HG02884 (cell line): ENCODE results near the gene ZGPAT.

ENCODE experiments used
- ATAC-seq: cut with Tn5 transposase; IDR thresholded peaks from one replicate; pipeline ENCODE4 v1.9.1; 2021; ENCODE audit warnings: mild to moderate bottlenecking, moderate library complexity; ENCODE audit not compliant: unreplicated experiment

Gene ZGPAT

DNA sequence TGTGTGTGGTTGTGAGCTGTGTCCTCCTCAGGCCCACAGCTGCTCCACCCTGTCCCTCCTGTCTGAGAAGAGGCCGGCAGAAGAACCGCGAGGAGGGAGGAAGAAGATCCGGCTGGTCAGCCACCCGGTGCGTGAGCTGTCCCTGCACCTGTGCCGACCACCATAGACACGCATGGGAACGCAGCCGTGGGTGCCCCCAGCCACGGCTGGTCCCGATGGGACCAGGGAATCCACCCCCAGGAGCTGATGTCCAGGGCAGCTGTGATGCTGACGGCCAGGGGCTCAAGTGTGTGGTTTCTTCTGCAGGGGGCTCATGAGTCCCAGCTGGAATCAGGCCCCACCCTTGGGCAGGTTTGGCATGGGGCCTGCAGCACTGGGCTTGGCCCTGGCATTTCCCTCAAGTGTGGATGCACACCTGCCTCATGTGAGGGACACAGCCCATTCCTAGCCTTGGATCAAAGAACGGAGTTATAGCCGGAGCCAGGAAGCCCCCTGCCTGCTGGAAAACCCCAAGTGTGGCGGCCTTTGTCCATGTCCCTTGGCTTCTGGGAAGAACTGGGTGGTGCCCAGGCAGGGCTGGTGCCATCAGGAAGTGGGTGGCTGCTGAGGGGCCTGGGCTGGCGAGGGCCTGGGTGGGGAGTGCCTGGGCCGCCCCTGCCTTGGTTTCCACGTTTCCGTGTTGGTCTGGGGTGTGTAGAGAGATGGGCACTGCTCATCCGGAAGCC, 16.0 kb upstream of the ZGPAT start:
- ATAC-seq = no peak

DNA sequence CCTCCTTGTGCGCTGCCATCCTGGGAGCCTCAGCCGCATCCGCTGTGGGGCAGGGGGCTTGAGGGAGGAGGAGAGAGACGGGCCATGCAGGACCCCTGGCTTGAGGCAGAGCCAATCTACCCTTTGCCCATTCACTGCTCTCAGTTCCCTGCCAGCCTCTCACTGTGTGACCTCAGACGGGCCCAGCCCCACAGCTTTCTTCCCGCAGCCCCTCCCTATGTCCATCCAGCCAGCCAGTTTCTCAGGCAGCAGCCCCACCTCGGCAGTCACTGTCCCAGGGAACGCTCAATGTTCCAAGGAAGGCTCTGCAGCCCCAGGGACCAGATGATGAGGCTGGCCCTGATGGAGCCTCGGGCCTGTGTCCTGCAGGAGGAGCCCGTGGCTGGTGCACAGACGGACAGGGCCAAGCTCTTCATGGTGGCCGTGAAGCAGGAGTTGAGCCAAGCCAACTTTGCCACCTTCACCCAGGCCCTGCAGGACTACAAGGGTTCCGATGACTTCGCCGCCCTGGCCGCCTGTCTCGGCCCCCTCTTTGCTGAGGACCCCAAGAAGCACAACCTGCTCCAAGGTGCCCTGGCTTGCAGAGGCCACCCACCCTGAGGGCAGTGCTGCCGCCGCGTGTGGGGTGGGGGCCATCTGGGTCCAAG, 15.3 kb upstream of the ZGPAT start:
- no peak for ATAC-seq

GRCh38 chr20:63693083-63693732, 14.6 kb upstream of the ZGPAT start:
- ATAC-seq = no peak

DNA sequence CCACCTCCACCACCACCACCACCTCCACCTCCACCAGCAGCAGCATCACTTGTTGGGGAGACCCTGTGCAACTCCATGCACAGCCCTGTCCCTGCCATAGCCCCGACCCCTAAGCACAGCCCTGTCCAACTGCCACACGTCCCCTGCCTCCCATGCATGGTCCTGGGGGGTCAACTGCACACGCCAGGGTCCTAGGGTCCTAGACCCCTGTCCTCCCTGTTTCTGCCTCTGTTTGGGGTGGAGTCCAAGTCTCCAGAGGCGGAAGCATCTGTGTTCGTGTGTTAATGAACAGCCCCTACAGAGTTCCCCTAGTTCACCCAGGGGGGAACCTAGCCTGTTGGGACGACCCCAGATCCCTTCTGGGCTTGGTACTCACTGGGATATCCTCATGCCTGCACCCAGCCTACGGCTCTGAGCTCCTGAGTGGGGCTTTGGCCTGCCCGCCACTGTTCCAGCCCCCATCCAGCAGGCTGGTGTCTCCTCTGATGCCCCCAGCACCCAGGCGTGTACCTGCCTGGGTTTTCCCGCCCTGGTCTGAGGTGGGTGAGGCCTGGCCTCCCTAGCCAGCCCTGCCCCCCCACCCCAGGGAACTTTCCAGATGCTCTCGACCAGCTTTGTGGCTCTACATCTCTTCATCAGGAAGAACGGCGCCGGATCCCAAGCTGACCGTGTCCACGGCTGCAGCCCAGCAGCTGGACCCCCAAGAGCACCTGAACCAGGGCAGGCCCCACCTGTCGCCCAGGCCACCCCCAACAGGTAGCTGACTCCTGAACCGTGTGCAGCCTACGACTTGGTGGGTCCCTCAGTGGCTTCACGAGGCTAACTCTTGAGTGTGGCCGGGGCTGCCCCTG, 13.9 kb upstream of the ZGPAT start:
- ATAC-seq = no peak

DNA sequence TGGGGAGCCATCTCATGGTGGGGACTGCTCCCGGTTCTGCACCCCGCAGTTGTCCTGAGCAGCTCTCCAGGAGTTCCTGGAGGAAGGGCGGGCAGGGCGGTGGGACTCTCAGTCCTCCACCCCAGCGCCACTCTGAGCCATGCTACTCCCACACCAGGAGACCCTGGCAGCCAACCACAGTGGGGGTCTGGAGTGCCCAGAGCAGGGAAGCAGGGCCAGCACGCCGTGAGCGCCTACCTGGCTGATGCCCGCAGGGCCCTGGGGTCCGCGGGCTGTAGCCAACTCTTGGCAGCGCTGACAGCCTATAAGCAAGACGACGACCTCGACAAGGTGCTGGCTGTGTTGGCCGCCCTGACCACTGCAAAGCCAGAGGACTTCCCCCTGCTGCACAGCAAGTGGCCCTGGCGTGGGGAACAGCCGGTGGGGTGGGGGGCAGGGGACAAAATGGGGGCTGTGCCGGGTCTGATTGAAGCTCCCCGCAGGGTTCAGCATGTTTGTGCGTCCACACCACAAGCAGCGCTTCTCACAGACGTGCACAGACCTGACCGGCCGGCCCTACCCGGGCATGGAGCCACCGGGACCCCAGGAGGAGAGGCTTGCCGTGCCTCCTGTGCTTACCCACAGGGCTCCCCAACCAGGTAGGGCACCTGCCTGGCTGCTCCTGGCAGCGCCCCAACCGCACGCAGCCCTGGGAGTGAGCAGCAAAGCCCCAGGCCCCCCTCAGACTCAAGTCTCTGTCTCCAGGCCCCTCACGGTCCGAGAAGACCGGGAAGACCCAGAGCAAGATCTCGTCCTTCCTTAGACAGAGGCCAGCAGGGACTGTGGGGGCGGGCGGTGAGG, 13.0 kb upstream of the ZGPAT start:
- ATAC-seq = no peak

DNA sequence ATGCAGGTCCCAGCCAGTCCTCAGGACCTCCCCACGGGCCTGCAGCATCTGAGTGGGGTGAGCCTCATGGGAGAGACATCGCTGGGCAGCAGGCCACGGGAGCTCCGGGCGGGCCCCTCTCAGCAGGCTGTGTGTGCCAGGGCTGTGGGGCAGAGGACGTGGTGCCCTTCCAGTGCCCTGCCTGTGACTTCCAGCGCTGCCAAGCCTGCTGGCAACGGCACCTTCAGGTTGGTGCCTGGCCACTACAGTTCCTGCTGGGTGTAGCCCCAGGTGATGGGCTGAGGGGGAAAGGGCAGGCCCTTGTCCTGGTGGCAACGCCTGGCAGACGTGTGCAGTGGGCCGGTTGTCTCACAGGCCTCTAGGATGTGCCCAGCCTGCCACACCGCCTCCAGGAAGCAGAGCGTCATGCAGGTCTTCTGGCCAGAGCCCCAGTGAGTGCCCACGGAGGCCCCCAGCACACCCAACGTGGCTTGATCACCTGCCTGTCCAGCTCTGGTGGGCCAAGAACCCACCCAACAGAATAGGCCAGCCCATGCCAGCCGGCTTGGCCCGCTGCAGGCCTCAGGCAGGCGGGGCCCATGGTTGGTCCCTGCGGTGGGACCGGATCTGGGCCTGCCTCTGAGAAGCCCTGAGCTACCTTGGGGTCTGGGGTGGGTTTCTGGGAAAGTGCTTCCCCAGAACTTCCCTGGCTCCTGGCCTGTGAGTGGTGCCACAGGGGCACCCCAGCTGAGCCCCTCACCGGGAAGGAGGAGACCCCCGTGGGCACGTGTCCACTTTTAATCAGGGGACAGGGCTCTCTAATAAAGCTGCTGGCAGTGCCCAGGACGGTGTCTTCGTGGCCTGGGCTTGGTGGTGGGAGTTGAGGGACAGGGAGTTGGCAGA, 12.2 kb upstream of the ZGPAT start:
- ATAC-seq = no peak

DNA sequence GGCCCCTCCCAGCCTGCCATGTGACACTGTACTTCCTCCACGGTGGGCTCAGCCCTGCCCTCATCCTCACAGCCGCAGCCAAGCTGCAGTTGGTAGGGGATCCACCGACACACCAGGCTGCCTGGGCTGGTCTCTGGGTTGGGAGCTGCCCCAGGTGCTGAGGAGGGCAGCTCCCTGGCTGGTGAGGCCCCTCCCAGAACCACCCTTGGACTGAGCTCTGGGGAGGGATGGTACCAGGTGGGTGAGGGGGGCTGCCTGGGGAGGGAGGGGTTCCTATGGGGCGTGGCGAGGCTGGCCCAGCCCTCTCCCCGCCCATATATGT, 11.6 kb upstream of the ZGPAT start:
- ATAC-seq = no peak

DNA sequence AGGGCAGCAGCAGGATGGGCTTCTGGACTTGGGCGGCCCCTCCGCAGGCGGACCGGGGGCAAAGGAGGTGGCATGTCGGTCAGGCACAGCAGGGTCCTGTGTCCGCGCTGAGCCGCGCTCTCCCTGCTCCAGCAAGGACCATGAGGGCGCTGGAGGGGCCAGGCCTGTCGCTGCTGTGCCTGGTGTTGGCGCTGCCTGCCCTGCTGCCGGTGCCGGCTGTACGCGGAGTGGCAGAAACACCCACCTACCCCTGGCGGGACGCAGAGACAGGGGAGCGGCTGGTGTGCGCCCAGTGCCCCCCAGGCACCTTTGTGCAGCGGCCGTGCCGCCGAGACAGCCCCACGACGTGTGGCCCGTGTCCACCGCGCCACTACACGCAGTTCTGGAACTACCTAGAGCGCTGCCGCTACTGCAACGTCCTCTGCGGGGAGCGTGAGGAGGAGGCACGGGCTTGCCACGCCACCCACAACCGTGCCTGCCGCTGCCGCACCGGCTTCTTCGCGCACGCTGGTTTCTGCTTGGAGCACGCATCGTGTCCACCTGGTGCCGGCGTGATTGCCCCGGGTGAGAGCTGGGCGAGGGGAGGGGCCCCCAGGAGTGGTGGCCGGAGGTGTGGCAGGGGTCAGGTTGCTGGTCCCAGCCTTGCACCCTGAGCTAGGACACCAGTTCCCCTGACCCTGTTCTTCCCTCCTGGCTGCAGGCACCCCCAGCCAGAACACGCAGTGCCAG, 11.0 kb upstream of the ZGPAT start, which contains the start of gene TNFRSF6B:
TSS of gene TNFRSF6B (plus strand) at position 25 of the 729 bp plus-strand sequence. CDS start at position 141, 116 bp downstream.
- no peak for ATAC-seq

GRCh38 chr20:63697357-63697867, 10.4 kb upstream of the ZGPAT start:
- no peak for ATAC-seq

DNA sequence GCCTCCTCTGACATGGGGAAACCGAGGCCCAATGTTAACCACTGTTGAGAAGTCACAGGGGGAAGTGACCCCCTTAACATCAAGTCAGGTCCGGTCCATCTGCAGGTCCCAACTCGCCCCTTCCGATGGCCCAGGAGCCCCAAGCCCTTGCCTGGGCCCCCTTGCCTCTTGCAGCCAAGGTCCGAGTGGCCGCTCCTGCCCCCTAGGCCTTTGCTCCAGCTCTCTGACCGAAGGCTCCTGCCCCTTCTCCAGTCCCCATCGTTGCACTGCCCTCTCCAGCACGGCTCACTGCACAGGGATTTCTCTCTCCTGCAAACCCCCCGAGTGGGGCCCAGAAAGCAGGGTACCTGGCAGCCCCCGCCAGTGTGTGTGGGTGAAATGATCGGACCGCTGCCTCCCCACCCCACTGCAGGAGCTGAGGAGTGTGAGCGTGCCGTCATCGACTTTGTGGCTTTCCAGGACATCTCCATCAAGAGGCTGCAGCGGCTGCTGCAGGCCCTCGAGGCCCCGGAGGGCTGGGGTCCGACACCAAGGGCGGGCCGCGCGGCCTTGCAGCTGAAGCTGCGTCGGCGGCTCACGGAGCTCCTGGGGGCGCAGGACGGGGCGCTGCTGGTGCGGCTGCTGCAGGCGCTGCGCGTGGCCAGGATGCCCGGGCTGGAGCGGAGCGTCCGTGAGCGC, 9.8 kb upstream of the ZGPAT start:
- no peak for ATAC-seq

GRCh38 chr20:63698739-63699465, 8.9 kb upstream of the ZGPAT start:
- no peak for ATAC-seq

- ATAC-seq = no peak
These were observed 8.2 kb upstream of the ZGPAT start for GRCh38 chr20:63699466-63700198.

DNA sequence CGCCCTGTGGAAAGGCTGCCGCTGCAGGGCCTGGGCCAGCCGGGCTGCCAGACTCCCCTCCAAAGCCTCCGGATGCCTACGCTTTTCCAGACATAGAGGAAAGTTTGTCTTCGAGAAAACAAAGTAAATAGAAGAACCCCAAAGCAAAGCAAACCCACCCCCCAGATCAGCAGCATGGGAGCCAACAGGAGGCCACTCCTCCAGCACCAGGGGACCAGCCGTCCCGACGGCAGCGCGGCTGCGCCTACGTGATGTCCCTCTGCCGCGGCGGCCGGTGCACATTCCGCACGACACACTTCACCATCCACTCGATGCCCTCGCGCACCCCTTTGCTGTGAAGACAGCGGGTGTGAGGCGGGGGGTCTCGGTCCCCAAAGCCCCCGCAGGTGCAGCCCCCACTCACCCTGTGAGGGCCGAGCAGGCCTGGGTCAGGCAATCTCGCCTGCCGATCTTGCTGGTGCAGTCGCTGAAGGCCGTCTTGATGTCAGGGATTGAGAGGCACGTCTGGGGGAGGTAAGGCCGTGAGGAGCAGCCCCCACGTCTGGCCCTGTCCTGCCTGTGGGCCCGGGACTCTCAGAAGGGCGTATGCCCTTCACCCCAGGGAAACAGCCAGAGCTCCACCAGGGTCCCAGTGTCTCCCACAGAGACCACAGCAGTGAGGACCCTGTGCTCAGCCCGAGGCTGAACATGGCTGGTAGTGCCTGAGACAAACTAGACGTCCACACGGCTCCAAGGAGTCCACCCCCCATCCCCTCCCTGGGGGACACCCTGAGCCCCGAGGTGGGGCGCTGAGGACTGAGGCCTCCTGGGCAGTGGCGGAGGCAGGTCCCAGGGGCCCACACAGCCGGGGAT, 7.4 kb upstream of the ZGPAT start:
- no peak for ATAC-seq

DNA sequence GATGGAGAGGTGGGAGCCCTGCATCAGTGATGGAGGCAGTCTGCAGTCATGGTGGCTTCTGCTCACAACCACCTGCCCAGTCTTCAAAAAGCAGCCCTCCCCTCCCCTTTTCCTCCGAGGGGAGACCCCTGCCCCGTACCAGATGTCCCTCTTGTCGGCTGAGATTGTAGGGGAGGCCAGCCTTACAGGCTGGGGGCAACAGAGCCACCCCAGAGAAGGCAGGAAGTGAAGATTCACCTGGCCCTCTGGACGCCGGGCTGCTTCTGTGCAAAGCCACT, 6.8 kb upstream of the ZGPAT start:
- ATAC-seq = no peak

DNA sequence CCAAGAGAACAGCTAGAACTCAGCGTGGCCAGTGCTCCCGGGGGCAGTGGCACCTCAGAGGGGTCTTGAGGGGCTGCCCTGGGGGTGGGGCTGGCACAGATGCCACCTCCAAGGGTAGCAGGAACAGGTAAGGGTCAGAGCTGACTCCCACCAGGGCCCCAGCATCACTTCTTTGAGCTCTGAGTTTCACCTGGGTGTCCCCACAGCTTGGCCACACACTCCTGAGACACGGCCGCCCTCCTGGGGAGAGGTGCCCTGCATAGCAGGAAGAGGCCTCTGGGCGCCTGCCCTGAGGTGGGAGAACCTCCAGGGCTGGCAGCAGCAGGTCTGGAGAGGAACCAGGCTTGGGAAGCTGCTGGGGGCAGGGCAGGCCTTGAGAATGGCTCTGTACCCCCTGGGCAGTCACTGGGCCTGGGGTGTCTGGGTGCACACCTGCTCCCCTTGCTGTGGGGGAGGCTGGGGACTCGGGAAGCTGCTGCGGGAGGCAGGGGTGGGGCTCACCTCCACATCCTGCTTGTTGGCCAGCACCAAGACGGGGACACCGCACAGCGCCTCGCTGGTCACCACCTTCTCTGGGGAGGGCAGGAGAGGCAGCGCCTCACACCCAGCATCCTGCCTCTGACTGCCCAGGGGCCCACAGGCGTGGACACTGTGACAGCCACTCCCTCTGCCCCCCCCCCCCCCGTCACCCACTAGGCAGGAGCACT, 6.4 kb upstream of the ZGPAT start:
- no peak for ATAC-seq
